GM19324 (cell line): ENCODE measurements around the gene DHX16.
"Not testable (repeated sequence)": the region's sequence is repeated elsewhere in the genome, so short reads cannot be mapped to it uniquely, and the experiment has no call there.

Source experiments
- ATAC-seq: cut with Tn5 transposase; IDR thresholded peaks from one replicate; pipeline ENCODE4 v1.9.1; 2021; ENCODE audit warnings: mild to moderate bottlenecking, moderate library complexity; ENCODE audit not compliant: unreplicated experiment, low FRiP score

Gene DHX16

DNA sequence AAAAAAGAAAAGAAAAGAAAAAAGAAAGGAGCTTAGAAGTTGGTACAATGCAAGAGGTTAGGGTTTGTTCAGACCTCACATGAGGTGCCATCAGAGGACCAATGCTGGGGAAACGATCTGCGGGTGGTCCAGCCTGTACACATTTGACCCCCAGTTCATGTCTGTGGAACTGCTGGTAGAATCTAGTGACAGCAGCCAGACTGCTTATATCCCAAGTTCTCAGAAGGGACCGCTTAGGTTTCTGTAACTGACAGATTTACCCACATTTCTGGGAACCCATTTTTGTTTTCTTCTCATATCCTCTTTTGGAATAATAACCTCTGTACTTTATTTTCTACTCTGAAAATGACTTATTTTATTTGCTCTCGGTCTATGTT, 8.9 kb upstream of the DHX16 start:
- no peak for ATAC-seq

DNA sequence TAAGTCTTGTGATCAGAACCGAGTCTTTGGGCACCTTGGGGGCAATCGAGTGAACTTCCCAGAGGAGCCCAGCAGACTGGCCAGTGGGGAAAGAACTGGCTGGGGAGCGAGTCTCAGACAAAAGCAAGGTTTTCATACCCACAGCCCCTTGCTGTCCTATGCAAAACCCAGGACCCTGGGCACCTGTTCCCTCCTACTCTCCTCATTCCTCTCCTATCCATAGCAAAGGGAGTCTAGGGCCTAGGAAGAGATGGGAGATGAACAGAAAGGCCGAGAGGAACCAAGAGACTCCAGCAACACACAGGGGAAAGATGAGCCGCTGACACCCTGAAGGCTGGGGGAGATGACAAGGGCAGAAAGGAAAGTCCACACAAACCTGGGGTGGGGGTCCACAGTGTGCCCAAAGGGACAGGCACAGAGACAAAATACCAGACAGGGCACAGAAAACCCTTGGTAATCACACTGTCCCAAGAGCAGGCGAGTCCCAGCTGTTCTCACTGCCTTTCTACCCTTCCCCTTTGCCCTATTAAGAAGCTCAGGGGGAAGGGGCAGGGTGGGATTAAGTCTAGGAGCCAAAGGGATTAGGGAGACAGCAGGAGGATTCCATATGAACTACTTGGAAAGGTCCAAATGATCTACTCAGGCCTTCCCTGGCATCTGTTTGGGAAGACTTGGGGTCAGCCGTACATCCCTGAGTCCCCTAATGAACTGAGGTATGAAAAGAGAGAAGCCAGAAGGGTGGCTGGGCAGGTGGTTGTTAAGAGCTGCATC, 7.1 kb upstream of the DHX16 start:
- ATAC-seq, result no peak

GRCh38 chr6:30678964-30679726, 6.3 kb upstream of the DHX16 start:
- ATAC-seq, result peak; percentile 39

- ATAC-seq, result no peak
These were observed 4.0 kb upstream of the DHX16 start for GRCh38 chr6:30676660-30677285.

GRCh38 chr6:30670760-30671527, 1.9 kb downstream of the DHX16 start:
- ATAC-seq, result no peak

DNA sequence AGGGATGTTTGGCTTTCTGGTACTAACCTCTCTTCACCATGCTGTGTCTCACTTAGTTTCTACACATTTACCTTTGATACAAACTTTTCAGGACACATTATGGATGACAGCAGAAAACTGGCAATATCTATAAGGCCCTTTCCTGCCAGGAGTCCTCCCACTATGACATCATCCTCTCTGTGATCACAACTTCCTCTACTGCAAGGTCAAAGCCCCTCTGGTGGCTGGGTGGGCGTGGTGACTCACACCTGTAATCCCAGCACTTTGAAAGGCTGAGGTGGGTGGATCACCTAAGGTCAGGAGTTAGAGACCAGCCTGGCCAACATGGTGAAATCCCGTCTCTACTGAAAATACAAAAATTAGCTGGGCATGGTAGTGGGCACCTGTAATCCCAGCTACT, 6.5 kb downstream of the DHX16 start:
- not testable (repeated sequence) for ATAC-seq

DNA sequence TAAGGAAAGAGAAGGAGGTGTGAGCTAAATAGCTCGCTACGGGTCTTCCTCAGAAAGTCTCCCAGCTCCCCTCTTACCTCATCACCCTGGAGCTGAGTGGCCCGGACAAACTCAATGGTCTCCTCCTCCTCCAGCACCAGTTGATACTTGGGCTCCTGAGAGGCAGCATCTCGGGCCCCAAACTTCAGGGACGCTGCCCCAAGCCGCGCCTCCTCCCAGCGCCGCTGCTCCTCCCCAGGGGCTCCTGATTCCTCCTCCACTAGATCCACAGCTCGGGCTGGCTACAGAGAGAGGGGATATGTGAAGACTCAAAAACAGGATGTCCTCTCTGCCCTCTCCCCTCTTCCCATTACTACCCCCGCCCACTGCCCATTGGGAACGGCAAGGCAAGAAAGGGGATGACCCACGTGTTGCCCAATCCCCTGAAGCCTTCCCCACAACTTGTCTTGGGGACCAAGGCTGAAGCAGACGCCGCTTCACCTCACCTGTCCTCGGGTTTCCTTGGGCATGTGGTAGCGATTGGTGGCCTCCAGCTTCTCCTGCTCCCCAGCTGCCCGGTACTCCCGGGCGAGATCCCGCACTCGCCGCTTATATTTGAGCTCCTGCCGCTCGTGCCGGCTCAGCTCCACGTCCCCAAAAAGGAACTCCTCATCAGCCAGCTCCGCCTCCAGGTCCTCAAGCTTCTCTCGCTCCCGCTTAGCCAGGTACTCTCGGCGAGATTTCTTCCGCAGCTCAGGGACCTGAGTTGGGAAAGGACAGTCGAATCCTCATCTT, 7.6 kb downstream of the DHX16 start:
- no peak for ATAC-seq

DNA sequence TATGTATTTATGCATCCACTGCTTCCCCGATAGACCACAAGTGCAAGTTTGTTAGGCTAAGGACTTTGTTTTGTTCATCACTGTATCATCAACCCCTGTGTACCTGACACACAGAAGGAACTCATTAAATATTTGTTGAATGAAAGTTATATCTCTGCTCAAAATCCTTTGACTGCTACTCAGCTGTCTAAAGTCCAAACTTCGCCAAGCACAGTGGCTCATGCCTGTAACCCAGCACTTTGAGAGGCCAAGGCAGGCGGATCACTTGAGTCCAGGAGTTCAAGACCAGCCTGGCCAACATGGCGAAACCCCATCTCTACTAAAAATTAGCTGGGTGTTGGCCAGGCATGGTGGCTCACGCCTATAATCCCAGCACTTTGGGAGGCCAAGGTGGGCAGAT, 14.9 kb downstream of the DHX16 start:
- ATAC-seq, result not testable (repeated sequence)

DNA sequence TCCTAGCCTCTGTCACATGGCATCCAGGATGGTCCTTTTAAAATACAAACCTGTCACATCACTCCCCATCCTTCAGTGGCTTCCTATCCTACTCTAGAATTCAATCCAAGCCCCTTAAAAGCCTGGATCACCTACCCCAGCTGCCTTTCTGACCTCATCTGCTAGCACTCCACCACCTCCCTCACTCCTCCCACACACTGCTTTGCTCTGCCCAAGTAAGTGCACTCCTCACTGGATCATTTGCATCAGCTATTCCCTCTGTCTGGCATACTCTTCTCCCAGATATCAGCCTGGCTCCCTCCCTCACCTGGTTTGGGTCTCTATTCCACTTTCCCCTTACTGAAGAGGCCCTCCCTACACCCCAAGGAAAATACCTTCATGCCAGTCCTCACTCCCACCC, 15.4 kb downstream of the DHX16 start:
- ATAC-seq, result no peak

DNA sequence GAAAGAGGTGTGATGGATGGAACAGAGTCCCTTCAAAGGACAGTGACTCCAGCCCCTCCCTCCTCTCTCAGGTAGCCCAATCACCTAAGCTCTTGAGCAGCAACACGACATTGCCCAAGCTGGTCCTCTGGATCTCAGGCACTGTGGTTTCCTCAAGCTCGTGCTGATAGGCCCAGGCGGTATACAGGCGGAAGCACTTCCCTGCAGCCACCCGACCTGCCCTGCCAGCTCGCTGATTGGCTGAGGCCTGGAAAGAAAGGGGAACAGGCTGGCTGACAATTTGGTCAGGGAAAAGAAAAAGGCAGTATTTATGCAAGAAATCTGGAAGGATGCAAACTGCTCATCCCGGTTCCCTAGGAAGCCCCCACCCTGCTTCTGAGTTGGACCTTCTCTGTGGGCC, 16.3 kb downstream of the DHX16 start:
- no peak for ATAC-seq

DNA sequence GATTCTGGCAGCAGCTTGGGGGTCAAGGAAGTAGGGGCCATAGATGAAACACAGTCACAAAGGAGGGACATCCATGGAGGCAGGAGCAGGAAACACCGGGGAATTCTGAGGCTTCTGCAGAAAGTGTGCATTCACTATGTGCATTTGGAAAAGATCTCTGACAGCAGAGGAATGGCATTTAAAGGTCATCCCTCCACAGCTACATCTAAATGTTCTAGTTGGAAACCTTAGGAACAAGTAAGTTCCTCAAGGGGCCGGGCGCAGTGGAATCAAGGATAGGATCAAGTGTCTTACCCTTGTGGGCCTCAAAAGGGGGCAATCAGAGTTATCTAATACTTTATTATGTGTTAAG, 17.1 kb downstream of the DHX16 start:
- no peak for ATAC-seq

- ATAC-seq, result no peak
These were observed 17.7 kb downstream of the DHX16 start for GRCh38 chr6:30654798-30655742.

- no peak for ATAC-seq
These were observed 21.7 kb downstream of the DHX16 start for GRCh38 chr6:30651143-30651542.

GRCh38 chr6:30647242-30648116, 25.3 kb downstream of the DHX16 start:
- peak; percentile 81 for ATAC-seq

- peak; percentile 51 for ATAC-seq
These were observed 26.2 kb downstream of the DHX16 start, which contains the start of gene C6orf136 for GRCh38 chr6:30646450-30647241. Gene C6orf136, plus strand, starts transcription at chr6:30647133. Its CDS starts 99 bp downstream, at chr6:30647232.

DNA sequence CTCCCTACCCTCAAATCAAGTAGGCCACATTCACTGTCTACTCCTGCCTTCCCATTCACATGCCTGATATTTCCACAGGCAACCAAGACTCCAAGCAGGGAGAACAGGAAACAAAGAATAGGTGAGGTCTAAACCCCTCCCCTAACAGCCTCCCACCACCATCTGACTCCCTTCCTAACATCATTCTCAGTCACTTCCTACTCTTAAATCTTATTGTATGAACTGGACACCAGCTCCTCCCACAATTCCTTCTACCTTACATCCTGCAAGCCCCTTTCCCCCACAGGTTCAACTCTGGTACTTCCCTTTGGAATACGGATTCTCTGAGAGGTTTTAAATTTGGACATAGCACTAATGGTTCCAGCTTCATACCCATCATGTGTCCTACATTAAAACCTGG, 26.8 kb downstream of the DHX16 start:
- ATAC-seq, result no peak

GRCh38 chr6:30644769-30645168, 28.0 kb downstream of the DHX16 start:
- no peak for ATAC-seq
